Measurements from ENCODE around the gene TNFSF10.
A peak's percentile ranks its signal among the peaks of the same experiment; 100 is the strongest.
"Not testable (repeated sequence)": the region's sequence is repeated elsewhere in the genome, so short reads cannot be mapped to it uniquely, and the experiment has no call there.

The TNFSF10 gene

GRCh38 chr3:172524611-172525010 is 1.4 kb upstream of the TNFSF10 start:
- H3K36me3 ChIP-seq (ENCODE audit: insufficient read depth, low read length) = no peaks in the 10 kb centered on the region
- no peaks in the 10 kb centered on the region for H4K20me1 ChIP-seq (ENCODE audit: insufficient read depth, low read length)
- H3K9me2 ChIP-seq (ENCODE audit: low read depth, low read length) = no peaks in the 10 kb centered on the region
- H3K4me2 ChIP-seq (ENCODE audit: low read length) = no peak overlapping the region
- TF ChIP-seq EZH2 (IDR thresholded peaks at IDR 0.05; ENCODE audit: borderline replicate concordance, low read length) = no peak
- no peak for TF ChIP-seq CTCF (IDR thresholded peaks at IDR 0.05; ENCODE audit: low read length)
- no peak overlapping the region for H2AFZ ChIP-seq (ENCODE audit: low read length)
- no peak overlapping the region for H3K27ac ChIP-seq (ENCODE audit: low read depth, low read length, poor library complexity, severe bottlenecking)
- H3K27me3 ChIP-seq (ENCODE audit: insufficient read depth, low read length) = no peaks in the 10 kb centered on the region
- H3K4me3 ChIP-seq (ENCODE audit: low read depth, low read length, poor library complexity, severe bottlenecking) = no peak overlapping the region
- H3K4me1 ChIP-seq (ENCODE audit: insufficient read depth, low read length, severe bottlenecking) = peaks cover 15% of the 10 kb centered on the region
- H3K9ac ChIP-seq (ENCODE audit: low read length) = no peak overlapping the region
- H3F3A ChIP-seq (ENCODE audit: insufficient read depth, low read length) = no peaks in the 10 kb centered on the region
- H3K9me3 ChIP-seq (ENCODE audit: low read length) = no peaks in the 10 kb centered on the region
- no peaks in the 10 kb centered on the region for H3K79me2 ChIP-seq (ENCODE audit: insufficient read depth, low read length)

GRCh38 chr3:172521837-172522726 is 1.1 kb downstream of the TNFSF10 start:
- Histone ChIP-seq H3K4me3 (ENCODE audit: low read depth, low read length, poor library complexity, severe bottlenecking) (peak overlapping the region; percentile 50), H3K4me2 (ENCODE audit: low read length) (peak overlapping the region; percentile 63), H3K4me1 (ENCODE audit: insufficient read depth, low read length, severe bottlenecking) (peaks cover 15% of the 10 kb centered on the region), H3K9ac (ENCODE audit: low read length) (peak overlapping the region; percentile 33; the same call in 1 of the 2 replicates)
- not testable (repeated sequence) for H3K79me2 ChIP-seq (ENCODE audit: insufficient read depth, low read length); H3K27me3 ChIP-seq (ENCODE audit: insufficient read depth, low read length); H3K9me3 ChIP-seq (ENCODE audit: low read length); H3K27ac ChIP-seq (ENCODE audit: low read depth, low read length, poor library complexity, severe bottlenecking); H3K36me3 ChIP-seq (ENCODE audit: insufficient read depth, low read length); H3K9me2 ChIP-seq (ENCODE audit: low read depth, low read length); H2AFZ ChIP-seq (ENCODE audit: low read length); H3F3A ChIP-seq (ENCODE audit: insufficient read depth, low read length); H4K20me1 ChIP-seq (ENCODE audit: insufficient read depth, low read length)

- Histone ChIP-seq H3K9me2 (ENCODE audit: low read depth, low read length) (no peaks in the 10 kb centered on the region), H3K79me2 (ENCODE audit: insufficient read depth, low read length) (no peaks in the 10 kb centered on the region), H3K27me3 (ENCODE audit: insufficient read depth, low read length) (no peaks in the 10 kb centered on the region), H3K27ac (ENCODE audit: low read depth, low read length, poor library complexity, severe bottlenecking) (no peak overlapping the region), H3K4me3 (ENCODE audit: low read depth, low read length, poor library complexity, severe bottlenecking) (no peak overlapping the region), H3K36me3 (ENCODE audit: insufficient read depth, low read length) (no peaks in the 10 kb centered on the region), H3F3A (ENCODE audit: insufficient read depth, low read length) (no peaks in the 10 kb centered on the region), H3K9me3 (ENCODE audit: low read length) (no peaks in the 10 kb centered on the region), H4K20me1 (ENCODE audit: insufficient read depth, low read length) (no peaks in the 10 kb centered on the region), H3K9ac (ENCODE audit: low read length) (no peak overlapping the region), H3K4me2 (ENCODE audit: low read length) (no peak overlapping the region), H2AFZ (ENCODE audit: low read length) (no peak overlapping the region), H3K4me1 (ENCODE audit: insufficient read depth, low read length, severe bottlenecking) (peaks cover 15% of the 10 kb centered on the region)
- TF ChIP-seq CTCF (IDR thresholded peaks at IDR 0.05; ENCODE audit: low read length) = no peak
Observed at GRCh38 chr3:172520301-172520831, 2.9 kb downstream of the TNFSF10 start.

All from OCI-LY1 (cell line).